ENCODE results near the gene CR1.

DNA sequence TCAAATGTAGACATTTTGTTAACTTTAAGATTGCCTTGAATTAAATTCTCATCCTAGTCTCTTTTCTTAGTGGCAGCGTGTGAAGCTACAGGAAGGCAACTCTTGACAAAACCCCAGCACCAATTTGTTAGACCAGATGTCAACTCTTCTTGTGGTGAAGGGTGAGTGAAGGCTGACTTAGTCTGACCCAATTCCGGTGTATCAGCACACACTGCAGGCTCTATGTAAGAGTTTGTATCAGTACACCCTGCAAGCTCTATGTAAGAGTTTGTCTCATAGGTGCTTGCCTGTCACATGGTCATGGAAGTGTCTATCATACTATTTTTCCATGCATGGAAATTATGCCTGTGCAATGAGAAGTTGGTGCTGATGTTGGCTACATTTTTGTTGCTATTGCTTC is 25.0 kb upstream of the CR1 start:
- TF ChIP-seq, protein P1, sequence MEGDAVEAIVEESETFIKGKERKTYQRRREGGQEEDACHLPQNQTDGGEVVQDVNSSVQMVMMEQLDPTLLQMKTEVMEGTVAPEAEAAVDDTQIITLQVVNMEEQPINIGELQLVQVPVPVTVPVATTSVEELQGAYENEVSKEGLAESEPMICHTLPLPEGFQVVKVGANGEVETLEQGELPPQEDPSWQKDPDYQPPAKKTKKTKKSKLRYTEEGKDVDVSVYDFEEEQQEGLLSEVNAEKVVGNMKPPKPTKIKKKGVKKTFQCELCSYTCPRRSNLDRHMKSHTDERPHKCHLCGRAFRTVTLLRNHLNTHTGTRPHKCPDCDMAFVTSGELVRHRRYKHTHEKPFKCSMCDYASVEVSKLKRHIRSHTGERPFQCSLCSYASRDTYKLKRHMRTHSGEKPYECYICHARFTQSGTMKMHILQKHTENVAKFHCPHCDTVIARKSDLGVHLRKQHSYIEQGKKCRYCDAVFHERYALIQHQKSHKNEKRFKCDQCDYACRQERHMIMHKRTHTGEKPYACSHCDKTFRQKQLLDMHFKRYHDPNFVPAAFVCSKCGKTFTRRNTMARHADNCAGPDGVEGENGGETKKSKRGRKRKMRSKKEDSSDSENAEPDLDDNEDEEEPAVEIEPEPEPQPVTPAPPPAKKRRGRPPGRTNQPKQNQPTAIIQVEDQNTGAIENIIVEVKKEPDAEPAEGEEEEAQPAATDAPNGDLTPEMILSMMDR (conservative IDR thresholded peaks at IDR 0.05; ENCODE audit: low read length): no peak
- TF ChIP-seq EZH2phosphoT487 (IDR thresholded peaks at IDR 0.05; ENCODE audit: borderline replicate concordance, low read depth, low read length): no peak

All from OCI-LY7 (cell line).